22Rv1 (cell line): ENCODE results near the gene OR2T6.

Experiments
- ZFX ChIP-seq: fragments of 450-650 bp; IDR thresholded peaks from 2 replicates; pipeline ENCODE4 v1.6.1; 2017; ENCODE audit warnings: antibody characterized with exemption, borderline replicate concordance
- TF ChIP-seq, protein P1 (sequence below): fragments of 450-650 bp; IDR thresholded peaks from 2 replicates; pipeline ENCODE4 v1.5.1; 2017; ENCODE audit warnings: mild to moderate bottlenecking

DNA sequence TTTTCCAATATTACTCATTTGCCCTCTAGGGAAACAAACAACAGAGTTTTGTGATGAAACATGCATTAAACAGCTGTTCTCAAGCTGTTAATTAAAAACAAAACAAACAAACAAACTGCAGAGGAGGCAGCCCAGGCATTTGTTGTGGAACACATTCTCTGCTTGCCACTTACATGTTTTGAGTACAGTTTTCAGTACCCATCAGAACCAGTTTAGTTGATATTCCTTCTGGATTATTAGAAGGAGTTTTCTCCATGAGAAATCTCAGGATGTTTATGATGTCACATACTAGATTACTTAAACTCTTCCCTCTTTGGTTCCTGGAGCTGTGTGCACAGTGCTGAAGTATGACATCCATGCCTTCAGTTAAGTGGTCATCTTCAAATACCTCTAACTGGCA lies at the start of gene OR2T6:
- TF ChIP-seq, protein P1, sequence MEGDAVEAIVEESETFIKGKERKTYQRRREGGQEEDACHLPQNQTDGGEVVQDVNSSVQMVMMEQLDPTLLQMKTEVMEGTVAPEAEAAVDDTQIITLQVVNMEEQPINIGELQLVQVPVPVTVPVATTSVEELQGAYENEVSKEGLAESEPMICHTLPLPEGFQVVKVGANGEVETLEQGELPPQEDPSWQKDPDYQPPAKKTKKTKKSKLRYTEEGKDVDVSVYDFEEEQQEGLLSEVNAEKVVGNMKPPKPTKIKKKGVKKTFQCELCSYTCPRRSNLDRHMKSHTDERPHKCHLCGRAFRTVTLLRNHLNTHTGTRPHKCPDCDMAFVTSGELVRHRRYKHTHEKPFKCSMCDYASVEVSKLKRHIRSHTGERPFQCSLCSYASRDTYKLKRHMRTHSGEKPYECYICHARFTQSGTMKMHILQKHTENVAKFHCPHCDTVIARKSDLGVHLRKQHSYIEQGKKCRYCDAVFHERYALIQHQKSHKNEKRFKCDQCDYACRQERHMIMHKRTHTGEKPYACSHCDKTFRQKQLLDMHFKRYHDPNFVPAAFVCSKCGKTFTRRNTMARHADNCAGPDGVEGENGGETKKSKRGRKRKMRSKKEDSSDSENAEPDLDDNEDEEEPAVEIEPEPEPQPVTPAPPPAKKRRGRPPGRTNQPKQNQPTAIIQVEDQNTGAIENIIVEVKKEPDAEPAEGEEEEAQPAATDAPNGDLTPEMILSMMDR: no peak
- TF ChIP-seq ZFX: no peak
